ENCODE measurements around the gene NF1.
"Not testable (repeated sequence)": the region's sequence is repeated elsewhere in the genome, so short reads cannot be mapped to it uniquely, and the experiment has no call there.

The NF1 gene

GRCh38 chr17:31252741-31253140, 158.0 kb downstream of the NF1 start:
- H2BK120ac ChIP-seq (ENCODE audit: low read depth, low read length) = no peak overlapping the region
- H3K36me3 ChIP-seq (ENCODE audit: control insufficient read depth, insufficient read depth, low read length) = no peaks in the 10 kb centered on the region
- no peak overlapping the region for H3K4me2 ChIP-seq (ENCODE audit: low read length)
- no peak overlapping the region for H3K56ac ChIP-seq (ENCODE audit: low read length)
- H3K4me3 ChIP-seq (ENCODE audit: low read length) = no peak overlapping the region
- no peaks in the 10 kb centered on the region for H3K4me1 ChIP-seq (ENCODE audit: control insufficient read depth, low read depth, low read length)
- H2BK15ac ChIP-seq (replicated peaks; ENCODE audit: low read depth) = no peak overlapping the region
- H4K5ac ChIP-seq (ENCODE audit: low read length) = no peak overlapping the region
- no CpG with 5 or more reads among the region's 1 CpG for WGBS (ENCODE audit: extremely low coverage, insufficient coverage, low lambda C conversion rate)
- H3K18ac ChIP-seq (ENCODE audit: low read length) = no peak overlapping the region
- no peak overlapping the region for H2AK5ac ChIP-seq (ENCODE audit: low read length)
- H4K8ac ChIP-seq (ENCODE audit: low read depth, low read length) = no peak overlapping the region
- no peak overlapping the region for H3K27ac ChIP-seq (ENCODE audit: low read depth, low read length)
- no peak for DNase-seq
- H3K79me2 ChIP-seq (ENCODE audit: control insufficient read depth, insufficient read depth, low read length) = no peaks in the 10 kb centered on the region
- no peak overlapping the region for H3K23ac ChIP-seq (ENCODE audit: low read length)
- H3K4ac ChIP-seq (ENCODE audit: low read depth, low read length) = no peak overlapping the region
- no peak overlapping the region for H3K9ac ChIP-seq (ENCODE audit: low read length)
- H2BK5ac ChIP-seq (ENCODE audit: low read length) = no peak overlapping the region
- no peaks in the 10 kb centered on the region for H3K27me3 ChIP-seq (ENCODE audit: insufficient read depth, low read length, poor library complexity)
- H3K79me1 ChIP-seq (ENCODE audit: low read length) = no peaks in the 10 kb centered on the region

DNA sequence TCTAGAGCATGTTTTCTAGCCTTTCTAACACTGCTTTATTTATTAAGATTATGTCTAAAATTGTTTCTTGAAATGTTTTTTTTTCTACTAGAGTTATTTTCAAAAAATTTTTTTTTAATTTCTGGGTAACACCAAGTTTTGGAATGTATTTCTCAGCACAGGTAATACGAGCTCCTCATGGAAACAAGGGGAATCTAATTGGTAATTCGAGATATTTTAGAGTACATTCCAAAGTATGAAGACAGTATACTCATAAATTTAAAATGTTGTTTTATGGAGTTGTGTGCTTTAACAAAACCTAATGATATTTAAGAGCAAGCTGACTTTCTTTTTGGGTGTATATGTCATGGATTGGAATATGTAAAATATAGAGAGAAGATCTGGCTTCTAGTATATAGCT, 159.9 kb downstream of the NF1 start:
- Histone ChIP-seq H3K56ac (ENCODE audit: low read length) (no peak overlapping the region), H3K27me3 (ENCODE audit: insufficient read depth, low read length, poor library complexity) (no peaks in the 10 kb centered on the region), H2AK5ac (ENCODE audit: low read length) (no peak overlapping the region), H3K4ac (ENCODE audit: low read depth, low read length) (no peak overlapping the region), H3K36me3 (ENCODE audit: control insufficient read depth, insufficient read depth, low read length) (no peaks in the 10 kb centered on the region), H2BK120ac (ENCODE audit: low read depth, low read length) (no peak overlapping the region), H3K4me1 (ENCODE audit: control insufficient read depth, low read depth, low read length) (no peaks in the 10 kb centered on the region), H2BK5ac (ENCODE audit: low read length) (no peak overlapping the region), H3K9ac (ENCODE audit: low read length) (no peak overlapping the region), H3K23ac (ENCODE audit: low read length) (no peak overlapping the region), H3K27ac (ENCODE audit: low read depth, low read length) (no peak overlapping the region), H3K18ac (ENCODE audit: low read length) (no peak overlapping the region), H4K5ac (ENCODE audit: low read length) (no peak overlapping the region), H3K79me2 (ENCODE audit: control insufficient read depth, insufficient read depth, low read length) (no peaks in the 10 kb centered on the region), H3K79me1 (ENCODE audit: low read length) (no peaks in the 10 kb centered on the region), H4K8ac (ENCODE audit: low read depth, low read length) (no peak overlapping the region), H3K4me2 (ENCODE audit: low read length) (no peak overlapping the region), H2BK15ac (replicated peaks; ENCODE audit: low read depth) (no peak overlapping the region), H3K4me3 (ENCODE audit: low read length) (no peak overlapping the region)
- DNase-seq = no peak
- WGBS (ENCODE audit: extremely low coverage, insufficient coverage, low lambda C conversion rate) = no CpG with 5 or more reads among the region's 2 CpGs

GRCh38 chr17:31256936-31257335, 162.2 kb downstream of the NF1 start:
- Histone ChIP-seq H2AK5ac (ENCODE audit: low read length) (no peak overlapping the region), H3K56ac (ENCODE audit: low read length) (no peak overlapping the region), H3K36me3 (ENCODE audit: control insufficient read depth, insufficient read depth, low read length) (no peaks in the 10 kb centered on the region), H2BK120ac (ENCODE audit: low read depth, low read length) (no peak overlapping the region), H3K79me1 (ENCODE audit: low read length) (no peaks in the 10 kb centered on the region), H3K4me2 (ENCODE audit: low read length) (no peak overlapping the region), H3K79me2 (ENCODE audit: control insufficient read depth, insufficient read depth, low read length) (no peaks in the 10 kb centered on the region), H3K4me1 (ENCODE audit: control insufficient read depth, low read depth, low read length) (no peaks in the 10 kb centered on the region), H4K5ac (ENCODE audit: low read length) (no peak overlapping the region), H3K18ac (ENCODE audit: low read length) (no peak overlapping the region), H3K4ac (ENCODE audit: low read depth, low read length) (no peak overlapping the region), H2BK5ac (ENCODE audit: low read length) (no peak overlapping the region), H3K27ac (ENCODE audit: low read depth, low read length) (no peak overlapping the region), H3K27me3 (ENCODE audit: insufficient read depth, low read length, poor library complexity) (no peaks in the 10 kb centered on the region), H2BK15ac (replicated peaks; ENCODE audit: low read depth) (no peak overlapping the region), H4K8ac (ENCODE audit: low read depth, low read length) (no peak overlapping the region), H3K4me3 (ENCODE audit: low read length) (no peak overlapping the region), H3K23ac (ENCODE audit: low read length) (no peak overlapping the region), H3K9ac (ENCODE audit: low read length) (no peak overlapping the region)
- no CpG with 5 or more reads among the region's 3 CpGs for WGBS (ENCODE audit: extremely low coverage, insufficient coverage, low lambda C conversion rate)
- DNase-seq = no peak

- H2BK5ac ChIP-seq (ENCODE audit: low read length) = no peak overlapping the region
- H3K56ac ChIP-seq (ENCODE audit: low read length) = no peak overlapping the region
- DNase-seq = no peak
- H3K27me3 ChIP-seq (ENCODE audit: insufficient read depth, low read length, poor library complexity) = no peaks in the 10 kb centered on the region
- no peak overlapping the region for H3K9ac ChIP-seq (ENCODE audit: low read length)
- H3K4me3 ChIP-seq (ENCODE audit: low read length) = no peak overlapping the region
- no peak overlapping the region for H3K23ac ChIP-seq (ENCODE audit: low read length)
- H3K27ac ChIP-seq (ENCODE audit: low read depth, low read length) = no peak overlapping the region
- whole genome bisulfite sequencing (ENCODE audit: extremely low coverage, insufficient coverage, low lambda C conversion rate) = no CpG with 5 or more reads among the region's 3 CpGs
- no peak overlapping the region for H4K5ac ChIP-seq (ENCODE audit: low read length)
- H4K8ac ChIP-seq (ENCODE audit: low read depth, low read length) = no peak overlapping the region
- no peak overlapping the region for H2AK5ac ChIP-seq (ENCODE audit: low read length)
- H3K79me2 ChIP-seq (ENCODE audit: control insufficient read depth, insufficient read depth, low read length) = no peaks in the 10 kb centered on the region
- H3K36me3 ChIP-seq (ENCODE audit: control insufficient read depth, insufficient read depth, low read length) = no peaks in the 10 kb centered on the region
- H3K4me1 ChIP-seq (ENCODE audit: control insufficient read depth, low read depth, low read length) = no peaks in the 10 kb centered on the region
- no peak overlapping the region for H3K4me2 ChIP-seq (ENCODE audit: low read length)
- H3K4ac ChIP-seq (ENCODE audit: low read depth, low read length) = no peak overlapping the region
- H2BK15ac ChIP-seq (replicated peaks; ENCODE audit: low read depth) = no peak overlapping the region
- no peak overlapping the region for H2BK120ac ChIP-seq (ENCODE audit: low read depth, low read length)
- no peak overlapping the region for H3K18ac ChIP-seq (ENCODE audit: low read length)
- H3K79me1 ChIP-seq (ENCODE audit: low read length) = no peaks in the 10 kb centered on the region
These were observed 165.4 kb downstream of the NF1 start for GRCh38 chr17:31260151-31260550.

- no peak overlapping the region for H3K27ac ChIP-seq (ENCODE audit: low read depth, low read length)
- H2BK15ac ChIP-seq (replicated peaks; ENCODE audit: low read depth) = no peak overlapping the region
- H3K4ac ChIP-seq (ENCODE audit: low read depth, low read length) = no peak overlapping the region
- H3K18ac ChIP-seq (ENCODE audit: low read length) = no peak overlapping the region
- no peaks in the 10 kb centered on the region for H3K36me3 ChIP-seq (ENCODE audit: control insufficient read depth, insufficient read depth, low read length)
- no peak overlapping the region for H2AK5ac ChIP-seq (ENCODE audit: low read length)
- H3K23ac ChIP-seq (ENCODE audit: low read length) = no peak overlapping the region
- no peak overlapping the region for H2BK5ac ChIP-seq (ENCODE audit: low read length)
- no peak overlapping the region for H3K4me3 ChIP-seq (ENCODE audit: low read length)
- no peak overlapping the region for H3K9ac ChIP-seq (ENCODE audit: low read length)
- WGBS (ENCODE audit: extremely low coverage, insufficient coverage, low lambda C conversion rate) = no CpG with 5 or more reads among the region's 1 CpG
- no peak overlapping the region for H2BK120ac ChIP-seq (ENCODE audit: low read depth, low read length)
- H4K5ac ChIP-seq (ENCODE audit: low read length) = no peak overlapping the region
- no peak overlapping the region for H3K4me2 ChIP-seq (ENCODE audit: low read length)
- no peak for DNase-seq
- H3K27me3 ChIP-seq (ENCODE audit: insufficient read depth, low read length, poor library complexity) = no peaks in the 10 kb centered on the region
- no peaks in the 10 kb centered on the region for H3K4me1 ChIP-seq (ENCODE audit: control insufficient read depth, low read depth, low read length)
- no peaks in the 10 kb centered on the region for H3K79me2 ChIP-seq (ENCODE audit: control insufficient read depth, insufficient read depth, low read length)
- no peak overlapping the region for H3K56ac ChIP-seq (ENCODE audit: low read length)
- no peaks in the 10 kb centered on the region for H3K79me1 ChIP-seq (ENCODE audit: low read length)
- no peak overlapping the region for H4K8ac ChIP-seq (ENCODE audit: low read depth, low read length)
These were observed 166.8 kb downstream of the NF1 start for GRCh38 chr17:31261601-31262000.

DNA sequence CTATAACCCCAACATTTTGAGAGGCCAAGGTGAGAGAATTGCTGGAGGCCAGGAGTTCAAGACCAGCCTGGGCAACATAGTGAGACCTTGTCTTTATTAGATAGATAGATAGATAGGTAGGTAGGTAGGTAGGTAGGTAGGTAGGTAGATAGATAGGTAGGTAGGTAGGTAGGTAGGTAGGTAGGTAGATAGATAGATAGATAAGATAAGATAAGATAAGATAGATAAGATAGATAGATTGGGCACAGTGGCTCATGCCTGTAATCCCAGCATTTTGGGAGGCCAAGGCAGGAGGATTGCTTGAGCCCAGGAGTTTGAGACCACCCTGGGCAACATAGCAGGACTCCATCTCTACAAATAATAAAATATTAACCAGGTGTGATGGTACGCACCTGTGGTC, 168.1 kb downstream of the NF1 start:
- not testable (repeated sequence) for H3K23ac ChIP-seq (ENCODE audit: low read length); H3K79me2 ChIP-seq (ENCODE audit: control insufficient read depth, insufficient read depth, low read length); H3K18ac ChIP-seq (ENCODE audit: low read length); DNase-seq; H3K36me3 ChIP-seq (ENCODE audit: control insufficient read depth, insufficient read depth, low read length); H3K56ac ChIP-seq (ENCODE audit: low read length); H3K4me3 ChIP-seq (ENCODE audit: low read length); H3K4me1 ChIP-seq (ENCODE audit: control insufficient read depth, low read depth, low read length); H2BK15ac ChIP-seq (replicated peaks; ENCODE audit: low read depth); H3K79me1 ChIP-seq (ENCODE audit: low read length); H3K27me3 ChIP-seq (ENCODE audit: insufficient read depth, low read length, poor library complexity); H3K9ac ChIP-seq (ENCODE audit: low read length); H4K8ac ChIP-seq (ENCODE audit: low read depth, low read length); H2BK5ac ChIP-seq (ENCODE audit: low read length); H2AK5ac ChIP-seq (ENCODE audit: low read length); H3K4ac ChIP-seq (ENCODE audit: low read depth, low read length); H3K27ac ChIP-seq (ENCODE audit: low read depth, low read length); H2BK120ac ChIP-seq (ENCODE audit: low read depth, low read length); H3K4me2 ChIP-seq (ENCODE audit: low read length); H4K5ac ChIP-seq (ENCODE audit: low read length)
- WGBS (ENCODE audit: extremely low coverage, insufficient coverage, low lambda C conversion rate) = no CpG with 5 or more reads among the region's 1 CpG
